Ascending aorta (tissue), 2 donors: ENCODE measurements around the gene OR6K3. TPM values are rescaled to one million over a fixed set of nuclear protein-coding genes. Genes with fewer than 3 reads are reported as not detected.

Experiments used
- DNase-seq, 2 donors: peaks; one replicate each; pipeline ENCODE4 v3.0.0-alpha.2; 2019; ENCODE audit warnings: low spot score in 2 of 2
- H3K27ac ChIP-seq, 2 donors: fragments of 200-600 bp; sonication (generic); one replicate each; pipeline ENCODE4 v1.5.1; 2016 to 2017; ENCODE audit warnings: mild to moderate bottlenecking in 1 of 2
- H3K27me3 ChIP-seq: fragments of 200-600 bp; sonication (generic); one replicate; pipeline ENCODE4 v1.5.1; 2017
- H3K36me3 ChIP-seq, 2 donors: fragments of 200-600 bp; sonication (generic); one replicate each; pipeline ENCODE4 v1.5.1; 2016
- H3K4me1 ChIP-seq, 2 donors: fragments of 200-600 bp; sonication (generic); one replicate each; pipeline ENCODE4 v1.5.1; 2016 to 2017; ENCODE audit warnings: mild to moderate bottlenecking in 1 of 2
- H3K4me3 ChIP-seq, 2 donors: fragments of 200-600 bp; sonication (generic); one replicate each; pipeline ENCODE4 v1.5.1; 2016 to 2017; ENCODE audit warnings: mild to moderate bottlenecking in 1 of 2
- H3K9me3 ChIP-seq, 2 donors: fragments of 200-600 bp; sonication (generic); one replicate each; pipeline ENCODE4 v1.5.1; 2016
- intact Hi-C: fragments of 100-400 bp; cut with DNase I; formaldehyde crosslinking; loops from one replicate; pipeline ENCODE4 v1.15.1; 2023
- total RNA-seq: library from RNA; depleted of rRNA; stranded (reverse); fragments of >200 nt; gene quantifications from one replicate; pipeline ENCODE4 v1.1.0, GENCODE V29; 2016
- TF ChIP-seq, protein P1 (sequence below), 3 experiments: fragments of 200-600 bp in 2 of 3; fragments of 450-650 bp in 1 of 3; sonication (generic) in 2 of 3; IDR thresholded peaks; one replicate each; pipeline ENCODE4 v1.5.1; 2016 to 2019; ENCODE audit warnings: antibody characterized with exemption in 3 of 3, mild to moderate bottlenecking in 1 of 3, moderate library complexity in 1 of 3

Gene OR6K3
- total RNA-seq, 1 donor from 2014 or later = not detected

DNA sequence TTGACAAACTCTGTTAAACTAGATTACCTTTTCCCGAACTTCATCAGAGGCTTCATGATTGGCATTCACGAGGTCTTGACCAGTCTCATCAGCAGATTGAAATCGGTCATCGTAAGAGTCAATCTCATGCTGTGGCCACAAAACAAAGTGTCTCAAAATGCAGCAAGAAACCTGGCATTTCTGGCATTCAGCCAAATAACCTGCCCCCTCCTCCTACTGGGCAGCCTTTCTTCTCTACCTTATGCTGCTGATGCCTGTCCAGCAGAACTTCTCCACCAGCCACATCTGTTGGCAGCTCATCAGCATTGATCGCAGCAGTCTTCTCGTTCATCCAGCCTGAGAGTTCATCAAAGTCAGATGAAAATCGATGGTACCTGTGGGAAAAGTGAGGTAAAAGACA is 46.2 kb downstream of the OR6K3 start:
- H3K36me3 ChIP-seq = no peaks in the 10 kb centered on the region
- H3K27ac ChIP-seq = no peak overlapping the region
- no peaks in the 10 kb centered on the region for H3K4me1 ChIP-seq
- no peak for DNase-seq
- H3K27me3 ChIP-seq = no peaks in the 10 kb centered on the region
- H3K9me3 ChIP-seq = no peaks in the 10 kb centered on the region
- H3K4me3 ChIP-seq = no peak overlapping the region
- TF ChIP-seq, protein P1, sequence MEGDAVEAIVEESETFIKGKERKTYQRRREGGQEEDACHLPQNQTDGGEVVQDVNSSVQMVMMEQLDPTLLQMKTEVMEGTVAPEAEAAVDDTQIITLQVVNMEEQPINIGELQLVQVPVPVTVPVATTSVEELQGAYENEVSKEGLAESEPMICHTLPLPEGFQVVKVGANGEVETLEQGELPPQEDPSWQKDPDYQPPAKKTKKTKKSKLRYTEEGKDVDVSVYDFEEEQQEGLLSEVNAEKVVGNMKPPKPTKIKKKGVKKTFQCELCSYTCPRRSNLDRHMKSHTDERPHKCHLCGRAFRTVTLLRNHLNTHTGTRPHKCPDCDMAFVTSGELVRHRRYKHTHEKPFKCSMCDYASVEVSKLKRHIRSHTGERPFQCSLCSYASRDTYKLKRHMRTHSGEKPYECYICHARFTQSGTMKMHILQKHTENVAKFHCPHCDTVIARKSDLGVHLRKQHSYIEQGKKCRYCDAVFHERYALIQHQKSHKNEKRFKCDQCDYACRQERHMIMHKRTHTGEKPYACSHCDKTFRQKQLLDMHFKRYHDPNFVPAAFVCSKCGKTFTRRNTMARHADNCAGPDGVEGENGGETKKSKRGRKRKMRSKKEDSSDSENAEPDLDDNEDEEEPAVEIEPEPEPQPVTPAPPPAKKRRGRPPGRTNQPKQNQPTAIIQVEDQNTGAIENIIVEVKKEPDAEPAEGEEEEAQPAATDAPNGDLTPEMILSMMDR (IDR thresholded peaks at IDR 0.05) = no peak
- intact Hi-C loops = no loop called here

Other genes with a start within 250 kb of the OR6K3 start
- gene OR10R2, start 248.5 kb downstream of the OR6K3 start, total RNA-seq = not detected
- gene OR6Y1, start 166.3 kb downstream of the OR6K3 start, total RNA-seq = not detected
- gene OR6P1, start 150.1 kb downstream of the OR6K3 start, total RNA-seq = not detected
- not detected for gene OR10X1, start 140.8 kb downstream of the OR6K3 start, total RNA-seq
- gene OR10Z1, start 115.5 kb downstream of the OR6K3 start, total RNA-seq = not detected
- not detected for gene SPTA1, start 34.0 kb downstream of the OR6K3 start, total RNA-seq
- gene OR6K2, start 20.1 kb downstream of the OR6K3 start, total RNA-seq = not detected
- gene OR6K6, start 34.0 kb upstream of the OR6K3 start, total RNA-seq = not detected
- gene OR6N1, start 51.5 kb upstream of the OR6K3 start, total RNA-seq = not detected
- gene OR6N2, start 60.5 kb upstream of the OR6K3 start, total RNA-seq = not detected
- gene MNDA, start 110.6 kb upstream of the OR6K3 start, total RNA-seq = 3.5 TPM
- gene PYHIN1, start 210.8 kb upstream of the OR6K3 start, total RNA-seq = 2.8 TPM